Fibroblast of the aortic adventitia (primary cell): ENCODE results near the gene ZNF580. TPM values are rescaled to one million over a fixed set of nuclear protein-coding genes. Genes with fewer than 3 reads are reported as not detected.

ENCODE experiments used
- DNase-seq: peaks from one replicate; pipeline ENCODE4 v3.0.0-alpha.2; 2010; ENCODE audit warnings: low read depth
- H3K4me3 ChIP-seq: 2 replicates; pipeline ENCODE4 v1.5.1; 2011; ENCODE audit warnings: low read depth, mild to moderate bottlenecking, control low read depth, low read length, moderate library complexity
- CTCF ChIP-seq: IDR thresholded peaks from 2 replicates; pipeline ENCODE4 v1.5.1; 2011; ENCODE audit warnings: mild to moderate bottlenecking, low read length, control low read depth, inconsistent platforms; ENCODE audit not compliant: insufficient read depth
- total RNA-seq: library from RNA; depleted of rRNA; stranded (reverse); fragments of >200 nt; gene quantifications from 2 replicates; pipeline ENCODE4 v1.2.3, GENCODE V29; 2012; ENCODE audit warnings: low replicate concordance

ZNF580 gene
- total RNA-seq, 1 donor = 6.3 TPM

DNA sequence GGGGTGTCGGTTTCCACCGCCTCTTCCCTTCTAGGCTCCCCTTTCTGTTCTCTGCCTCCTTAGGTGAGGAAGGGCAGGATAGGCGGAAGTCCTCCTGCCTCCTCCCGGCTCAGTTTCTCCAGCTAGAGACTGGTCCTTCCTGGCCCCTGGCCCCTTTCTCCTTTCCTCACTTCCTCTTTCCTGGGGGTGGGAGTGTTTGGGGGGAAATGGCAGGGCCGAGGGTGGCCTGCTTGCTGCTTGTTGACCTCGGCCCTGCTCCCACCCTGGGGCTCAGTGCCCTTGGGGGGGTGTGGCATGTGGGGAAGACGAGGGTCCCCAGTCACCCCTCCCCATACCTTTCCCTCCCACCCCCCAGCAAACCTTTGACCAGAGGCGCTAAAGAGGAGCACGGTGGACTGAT is 19.0 kb downstream of the ZNF580 start:
- no peak for DNase-seq
- H3K4me3 ChIP-seq = no peak overlapping the region
- TF ChIP-seq CTCF = no peak

DNA sequence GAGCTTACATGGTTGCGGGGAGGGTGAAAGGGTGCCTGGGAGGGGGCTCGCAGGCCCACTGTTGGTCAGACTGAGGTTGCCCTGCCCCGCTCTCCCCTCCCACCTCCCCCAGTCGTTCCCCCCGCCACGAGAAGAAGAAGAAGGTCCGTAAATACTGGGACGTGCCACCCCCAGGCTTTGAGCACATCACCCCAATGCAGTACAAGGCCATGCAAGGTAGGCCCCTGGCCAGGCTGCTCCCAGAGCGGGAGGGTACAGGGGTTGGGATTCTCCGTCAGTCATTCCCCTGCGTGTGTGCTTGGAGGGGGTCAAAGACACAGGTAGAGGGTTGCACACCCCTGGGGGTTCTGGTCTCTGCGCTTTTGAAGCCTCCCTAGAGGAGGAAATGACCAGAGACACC is 19.6 kb downstream of the ZNF580 start:
- no peak for DNase-seq
- no peak for TF ChIP-seq CTCF

GRCh38 chr19:55660991-55661390 is 20.2 kb downstream of the ZNF580 start:
- DNase-seq = no peak
- no peak for TF ChIP-seq CTCF
- no peak overlapping the region for H3K4me3 ChIP-seq

More for the DNA sequence above, 19.6 kb downstream of the ZNF580 start:
- H3K4me3 ChIP-seq = no peak overlapping the region

DNA sequence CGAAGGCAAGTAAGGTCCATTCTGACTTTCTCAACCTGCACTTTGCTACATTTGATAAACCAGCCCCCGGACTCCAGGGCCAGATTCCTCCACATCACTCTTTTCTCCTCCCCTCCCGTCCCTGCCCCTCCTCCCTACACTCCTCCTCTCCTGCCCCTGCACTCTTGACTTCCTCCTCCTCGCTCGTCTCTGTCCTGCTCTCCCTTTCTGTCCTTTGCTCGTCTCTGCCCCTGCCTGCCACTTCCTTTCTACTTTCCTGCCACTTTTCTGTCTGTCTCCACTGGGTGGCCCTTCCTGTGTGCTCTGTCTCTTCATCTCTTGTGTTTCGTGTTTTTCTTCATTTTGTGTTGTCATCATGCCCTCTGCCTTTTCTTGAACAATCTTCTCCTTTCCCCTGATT is 21.0 kb downstream of the ZNF580 start:
- no peak for DNase-seq
- no peak overlapping the region for H3K4me3 ChIP-seq
- no peak for TF ChIP-seq CTCF

GRCh38 chr19:55663846-55664536 is 23.2 kb downstream of the ZNF580 start:
- no peak overlapping the region for H3K4me3 ChIP-seq
- DNase-seq = no peak
- TF ChIP-seq CTCF = no peak

DNA sequence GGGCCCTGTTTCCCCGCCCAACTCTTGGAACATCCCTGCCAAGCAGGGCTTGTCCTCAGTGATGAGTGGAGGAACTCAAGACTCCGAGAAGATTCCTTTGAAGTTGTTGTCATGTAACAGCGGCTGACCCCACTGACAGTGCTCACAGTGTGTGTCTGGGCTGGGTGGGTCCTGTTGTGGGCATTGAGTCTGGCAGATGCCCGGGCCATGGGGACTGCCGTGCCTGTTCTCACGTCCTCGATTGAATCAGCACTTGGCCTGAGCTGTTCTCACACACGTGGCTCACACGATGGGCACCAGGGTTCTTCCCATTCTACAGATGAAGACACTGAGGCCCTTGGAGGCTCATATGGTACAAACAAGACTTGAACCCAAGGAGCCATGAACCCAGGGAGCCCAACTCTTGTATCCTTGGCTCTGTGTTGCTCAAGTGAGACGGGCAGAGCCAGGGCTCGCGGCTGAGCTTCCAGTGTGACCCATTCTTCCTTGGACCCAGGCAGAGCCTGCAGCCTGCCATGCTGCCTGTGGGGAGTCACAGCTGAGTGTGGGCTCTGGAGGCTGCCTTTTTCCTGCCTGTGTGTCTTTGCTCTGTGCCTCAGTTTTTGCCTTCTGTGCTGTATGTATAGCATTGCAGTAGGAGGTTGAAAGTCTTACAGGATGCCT is 25.7 kb downstream of the ZNF580 start:
- DNase-seq = no peak
- no peak for TF ChIP-seq CTCF
- no peak overlapping the region for H3K4me3 ChIP-seq
